ENCODE measurements around the gene SETDB1.

GRCh38 chr1:151007853-151008243 lies 81.7 kb downstream of the SETDB1 start:
- TF ChIP-seq CTCF (tag by site-specific recombination; IDR thresholded peaks at IDR 0.05) (no peak), ZNF561 (tag by site-specific recombination; IDR thresholded peaks at IDR 0.05; ENCODE audit: borderline replicate concordance) (no peak), ZNF449 (tag by site-specific recombination; IDR thresholded peaks at IDR 0.05) (no peak), SP2 (tag by site-specific recombination; IDR thresholded peaks at IDR 0.05) (no peak), ZBTB10 (tag by site-specific recombination; IDR thresholded peaks at IDR 0.05) (no peak), ZNF18 (tag by site-specific recombination; IDR thresholded peaks at IDR 0.05) (no peak), ZFP3 (tag by site-specific recombination; IDR thresholded peaks at IDR 0.05; ENCODE audit: low read depth) (no peak), ZNF274 (IDR thresholded peaks at IDR 0.05; ENCODE audit: low read length) (no peak), ZNF274 (tag by site-specific recombination; IDR thresholded peaks at IDR 0.05; ENCODE audit: borderline replicate concordance) (no peak), KLF9 (tag by site-specific recombination; IDR thresholded peaks at IDR 0.05; ENCODE audit: low read depth) (no peak), ZNF571 (tag by site-specific recombination; IDR thresholded peaks at IDR 0.05) (no peak), ZBTB17 (tag by site-specific recombination; IDR thresholded peaks at IDR 0.05) (no peak), ZNF645 (tag by site-specific recombination; IDR thresholded peaks at IDR 0.05) (no peak), ZNF311 (tag by site-specific recombination; IDR thresholded peaks at IDR 0.05; ENCODE audit: borderline replicate concordance) (no peak), ZNF514 (tag by site-specific recombination; IDR thresholded peaks at IDR 0.05) (no peak)

Data from HEK293 (cell line).